Activated CD8-positive, alpha-beta memory T cell treated with anti-CD3 and anti-CD28 coated beads, Interleukin-2, amount 50 U/mL, for 24 hours (primary cell): ENCODE data around the gene SLC16A12.
"Not testable (repeated sequence)": the region's sequence is repeated elsewhere in the genome, so short reads cannot be mapped to it uniquely, and the experiment has no call there.

Source experiments
- DNase-seq: peaks from one replicate; pipeline ENCODE4 v3.0.0-alpha.2; 2020; ENCODE audit errors: extremely low read depth

Gene SLC16A12

GRCh38 chr10:89470628-89471027 is 64.8 kb downstream of the SLC16A12 start:
- no peak for DNase-seq

- DNase-seq, result no peak
Observed at GRCh38 chr10:89469517-89469916, 65.9 kb downstream of the SLC16A12 start.

- DNase-seq, result no peak
Observed at GRCh38 chr10:89468191-89468965, 67.0 kb downstream of the SLC16A12 start.

GRCh38 chr10:89466599-89467035 is 68.8 kb downstream of the SLC16A12 start:
- no peak for DNase-seq

- DNase-seq, result no peak
Observed at GRCh38 chr10:89465196-89465595, 70.2 kb downstream of the SLC16A12 start.

- no peak for DNase-seq
Observed at GRCh38 chr10:89463846-89464537, 71.4 kb downstream of the SLC16A12 start.

GRCh38 chr10:89458784-89459183 is 76.6 kb downstream of the SLC16A12 start:
- no peak for DNase-seq

GRCh38 chr10:89458291-89458690 is 77.1 kb downstream of the SLC16A12 start:
- DNase-seq, result no peak

GRCh38 chr10:89454561-89455347 is 80.6 kb downstream of the SLC16A12 start:
- DNase-seq, result no peak

GRCh38 chr10:89452193-89452592 is 83.2 kb downstream of the SLC16A12 start:
- DNase-seq, result no peak

- DNase-seq, result no peak
Observed at GRCh38 chr10:89450901-89451300, 84.5 kb downstream of the SLC16A12 start.

GRCh38 chr10:89444819-89445218 is 90.6 kb downstream of the SLC16A12 start:
- not testable (repeated sequence) for DNase-seq

GRCh38 chr10:89442289-89442688 is 93.1 kb downstream of the SLC16A12 start:
- no peak for DNase-seq

GRCh38 chr10:89440226-89441009 is 95.0 kb downstream of the SLC16A12 start:
- DNase-seq, result no peak

GRCh38 chr10:89438525-89438924 is 96.9 kb downstream of the SLC16A12 start:
- DNase-seq, result no peak

GRCh38 chr10:89431977-89432376 is 103.4 kb downstream of the SLC16A12 start:
- no peak for DNase-seq

- DNase-seq, result no peak
Observed at GRCh38 chr10:89428877-89429276, 106.5 kb downstream of the SLC16A12 start.

- DNase-seq, result no peak
Observed at GRCh38 chr10:89427629-89428028, 107.8 kb downstream of the SLC16A12 start.

GRCh38 chr10:89426230-89426868 is 109.0 kb downstream of the SLC16A12 start:
- DNase-seq, result no peak

GRCh38 chr10:89425000-89425399 is 110.4 kb downstream of the SLC16A12 start:
- no peak for DNase-seq

GRCh38 chr10:89421018-89421476 is 114.3 kb downstream of the SLC16A12 start:
- no peak for DNase-seq
